ENCODE measurements around the gene TNFRSF4. TPM values are rescaled to one million over a fixed set of nuclear protein-coding genes. Genes with fewer than 3 reads are reported as not detected.

TNFRSF4 gene
- total and polyA plus RNA-seq, 2 donors (not counting 1 experiment from before 2014, with no cell fraction given), result 0.63 to 1.8 TPM

DNA sequence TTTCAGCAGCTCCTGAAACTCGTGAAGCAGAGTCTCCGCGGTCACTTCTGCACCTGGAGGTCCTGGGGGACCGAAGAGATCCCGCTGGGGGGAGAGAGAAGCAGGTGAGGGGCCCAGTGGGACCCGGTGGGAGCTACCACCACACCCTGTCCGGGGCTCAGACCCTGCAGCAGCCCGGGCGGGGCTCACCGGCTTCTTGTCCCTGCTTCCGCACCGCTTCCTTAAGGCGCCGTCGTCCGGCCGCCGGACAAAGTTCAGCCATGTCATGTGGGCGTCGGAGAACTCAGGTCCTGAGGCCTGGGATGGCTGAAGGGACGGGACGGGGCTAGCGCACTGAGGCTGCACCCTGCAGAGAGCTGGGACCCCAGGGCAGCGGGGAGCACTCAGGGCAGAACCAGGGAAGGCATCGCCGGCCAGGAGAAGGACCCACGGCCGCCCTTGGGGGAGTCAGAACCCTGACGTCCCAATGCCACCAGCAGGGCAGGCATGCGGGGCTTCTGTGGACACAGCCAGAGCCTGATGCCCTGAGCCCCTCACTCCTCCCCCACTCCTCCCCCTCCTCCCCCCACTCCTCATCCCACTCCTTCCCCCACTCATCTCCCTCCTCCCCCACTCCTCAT lies 30.3 kb upstream of the TNFRSF4 start:
- Histone ChIP-seq H3K4me2 (replicated peaks; ENCODE audit: low read depth, low read length, poor library complexity, severe bottlenecking) (no peak overlapping the region), H2AFZ (ENCODE audit: insufficient read depth, low read depth, low read length, poor library complexity, severe bottlenecking) (no peak overlapping the region), H3K27me3 (replicated peaks in 1 of 4; ENCODE audit: control extremely low read depth in 1 of 4, control insufficient read depth in 3 of 4, insufficient read depth in 4 of 4, low read length in 3 of 4) (peaks cover 0 to 45% (median 13%) of the 10 kb centered on the region in 4 experiments), H3K27ac (ENCODE audit: low read length in 2 of 2) (no peak overlapping the region), H3K9me3 (ENCODE audit: control extremely low read depth in 1 of 3, control insufficient read depth in 2 of 3, insufficient read depth in 1 of 3, low read length in 2 of 3) (peaks cover 0 to 10% (median 0%) of the 10 kb centered on the region in 3 donors), H3K36me3 (replicated peaks in 1 of 2; ENCODE audit: control extremely low read depth in 1 of 2, control insufficient read depth in 1 of 2, extremely low read depth in 1 of 2, insufficient read depth in 2 of 2, low read length in 1 of 2) (no peaks in the 10 kb centered on the region), H3K4me1 (ENCODE audit: control insufficient read depth in 2 of 2, insufficient read depth in 2 of 2, low read length in 2 of 2) (peaks cover 11 to 14% of the 10 kb centered on the region in 2 donors), H3K9ac (ENCODE audit: low read length) (no peak overlapping the region), H3K4me3 (ENCODE audit: control extremely low read depth in 1 of 5, extremely low read depth in 1 of 5, insufficient read depth in 1 of 5, low read depth in 2 of 5, low read length in 4 of 5) (no peak overlapping the region), H3K79me2 (ENCODE audit: control insufficient read depth, insufficient read depth, low read length) (peaks cover 3% of the 10 kb centered on the region), H4K20me1 (ENCODE audit: control insufficient read depth, insufficient read depth, low read length, poor library complexity, severe bottlenecking) (peaks cover 11% of the 10 kb centered on the region)
- Mint-ChIP-seq H3K4me1 (no peaks in the 10 kb centered on the region), H3K9me3 (ENCODE audit: insufficient read depth) (no peaks in the 10 kb centered on the region), H3K4me3 (no peak overlapping the region), H3K27me3 (no peaks in the 10 kb centered on the region), H3K27ac (no peak overlapping the region)
- 86% methylated on average over 22 of the region's 30 CpGs for WGBS (ENCODE audit: insufficient coverage)
- DNase-seq, result no peak
- intact Hi-C loops (cut with micrococcal nuclease), result no loop called here
- ATAC-seq (ENCODE audit: low read depth), result no peak
- CTCF ChIA-PET, result no interaction called here
- POLR2A ChIA-PET, result no interaction called here
- TF ChIP-seq EZH2 (IDR thresholded peaks at IDR 0.05; ENCODE audit: borderline replicate concordance, insufficient read depth, low read depth, low read length, poor library complexity, severe bottlenecking), result no peak

GRCh38 chr1:1243807-1244191 lies 29.8 kb upstream of the TNFRSF4 start:
- Histone ChIP-seq H3K79me2 (ENCODE audit: control insufficient read depth, insufficient read depth, low read length) (peaks cover 3% of the 10 kb centered on the region), H3K9ac (ENCODE audit: low read length) (no peak overlapping the region), H3K4me3 (ENCODE audit: control extremely low read depth in 1 of 5, extremely low read depth in 1 of 5, insufficient read depth in 1 of 5, low read depth in 2 of 5, low read length in 4 of 5) (no peak overlapping the region), H3K36me3 (replicated peaks in 1 of 2; ENCODE audit: control extremely low read depth in 1 of 2, control insufficient read depth in 1 of 2, extremely low read depth in 1 of 2, insufficient read depth in 2 of 2, low read length in 1 of 2) (no peaks in the 10 kb centered on the region), H3K27me3 (replicated peaks in 1 of 4; ENCODE audit: control extremely low read depth in 1 of 4, control insufficient read depth in 3 of 4, insufficient read depth in 4 of 4, low read length in 3 of 4) (peaks cover 0 to 49% (median 15%) of the 10 kb centered on the region in 4 experiments), H3K4me2 (replicated peaks; ENCODE audit: low read depth, low read length, poor library complexity, severe bottlenecking) (no peak overlapping the region), H3K9me3 (ENCODE audit: control extremely low read depth in 1 of 3, control insufficient read depth in 2 of 3, insufficient read depth in 1 of 3, low read length in 2 of 3) (peaks cover 0 to 10% (median 0%) of the 10 kb centered on the region in 3 donors), H3K4me1 (ENCODE audit: control insufficient read depth in 2 of 2, insufficient read depth in 2 of 2, low read length in 2 of 2) (peaks cover 11 to 14% of the 10 kb centered on the region in 2 donors), H2AFZ (ENCODE audit: insufficient read depth, low read depth, low read length, poor library complexity, severe bottlenecking) (no peak overlapping the region), H4K20me1 (ENCODE audit: control insufficient read depth, insufficient read depth, low read length, poor library complexity, severe bottlenecking) (peaks cover 11% of the 10 kb centered on the region), H3K27ac (ENCODE audit: low read length in 2 of 2) (no peak overlapping the region)
- intact Hi-C loops (cut with micrococcal nuclease), result no loop called here
- no peaks in the 10 kb centered on the region for H3K4me1 Mint-ChIP-seq
- TF ChIP-seq EZH2 (IDR thresholded peaks at IDR 0.05; ENCODE audit: borderline replicate concordance, insufficient read depth, low read depth, low read length, poor library complexity, severe bottlenecking) (no peak), CTCF (IDR thresholded peaks at IDR 0.05) (no peak)
- no peak overlapping the region for H3K27ac Mint-ChIP-seq
- no peak overlapping the region for H3K4me3 Mint-ChIP-seq
- WGBS (ENCODE audit: insufficient coverage), result 83% methylated on average over 23 of the region's 23 CpGs
- ChIA-PET CTCF (no interaction called here), POLR2A (no interaction called here)
- DNase-seq, result no peak
- no peaks in the 10 kb centered on the region for H3K27me3 Mint-ChIP-seq
- ATAC-seq (ENCODE audit: low read depth), result no peak
- H3K9me3 Mint-ChIP-seq (ENCODE audit: insufficient read depth), result no peaks in the 10 kb centered on the region
